GM10266 (cell line): ENCODE data around the gene BMERB1.
"Not testable (repeated sequence)": the region's sequence is repeated elsewhere in the genome, so short reads cannot be mapped to it uniquely, and the experiment has no call there.

Source experiments
- DNase-seq: peaks from one replicate; pipeline ENCODE4 v3.0.0; 2012; ENCODE audit errors: extremely low spot score
- CTCF ChIP-seq: IDR thresholded peaks from 2 replicates; pipeline ENCODE4 v1.5.1; 2012; ENCODE audit warnings: mild to moderate bottlenecking, low read depth; ENCODE audit not compliant: control insufficient read depth, insufficient read depth; ENCODE audit errors: missing control alignments

Gene BMERB1

GRCh38 chr16:15450624-15451023 lies 16.2 kb downstream of the BMERB1 start:
- TF ChIP-seq CTCF: no peak
- DNase-seq: no peak

GRCh38 chr16:15451098-15451731 lies 16.8 kb downstream of the BMERB1 start:
- TF ChIP-seq CTCF: no peak
- DNase-seq: no peak

- TF ChIP-seq CTCF: no peak
- DNase-seq: no peak
These were observed 18.0 kb downstream of the BMERB1 start for GRCh38 chr16:15452246-15452855.

GRCh38 chr16:15453296-15453695 lies 18.9 kb downstream of the BMERB1 start:
- DNase-seq: not testable (repeated sequence)

- not testable (repeated sequence) for DNase-seq
These were observed 20.5 kb downstream of the BMERB1 start for GRCh38 chr16:15454933-15455332.

- TF ChIP-seq CTCF: no peak
These were observed 23.0 kb downstream of the BMERB1 start for GRCh38 chr16:15457400-15457799.

GRCh38 chr16:15457958-15458357 lies 23.6 kb downstream of the BMERB1 start:
- TF ChIP-seq CTCF: no peak
- no peak for DNase-seq

More at GRCh38 chr16:15457400-15457799, 23.0 kb downstream of the BMERB1 start:
- no peak for DNase-seq

GRCh38 chr16:15459791-15460190 lies 25.4 kb downstream of the BMERB1 start:
- no peak for TF ChIP-seq CTCF
- DNase-seq: no peak
